ENCODE data around the gene RAD51B.

DNA sequence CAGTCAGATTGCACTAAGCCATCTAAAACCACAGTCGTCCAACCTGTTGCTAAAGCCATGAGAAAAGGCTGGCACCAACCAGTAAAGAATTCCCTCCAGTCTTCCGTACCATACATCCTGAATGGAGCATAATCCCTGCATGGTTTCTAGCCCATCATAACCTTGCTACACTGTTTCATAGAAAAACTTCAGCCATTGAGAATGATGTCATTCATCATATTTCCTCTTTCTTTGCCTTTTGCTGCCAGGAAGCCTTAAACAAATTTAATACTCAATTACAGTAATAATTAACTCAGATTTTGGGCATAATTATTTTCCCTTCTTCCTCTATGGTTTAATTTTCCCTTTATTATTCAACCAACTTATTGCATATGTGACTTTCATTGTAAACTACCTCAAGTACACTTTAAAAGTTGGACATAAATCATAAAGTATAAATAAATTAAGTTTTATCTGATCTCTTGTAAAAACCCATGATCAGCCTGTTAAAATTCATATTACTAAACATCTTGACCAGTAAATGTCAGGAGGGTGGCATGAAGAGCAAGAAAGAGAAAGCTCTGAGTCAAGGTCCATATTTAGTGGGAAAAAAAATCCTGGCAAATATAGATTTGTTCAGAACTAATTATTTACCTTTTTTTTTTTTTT lies 708.6 kb downstream of the RAD51B start:
- TF ChIP-seq, protein P1, sequence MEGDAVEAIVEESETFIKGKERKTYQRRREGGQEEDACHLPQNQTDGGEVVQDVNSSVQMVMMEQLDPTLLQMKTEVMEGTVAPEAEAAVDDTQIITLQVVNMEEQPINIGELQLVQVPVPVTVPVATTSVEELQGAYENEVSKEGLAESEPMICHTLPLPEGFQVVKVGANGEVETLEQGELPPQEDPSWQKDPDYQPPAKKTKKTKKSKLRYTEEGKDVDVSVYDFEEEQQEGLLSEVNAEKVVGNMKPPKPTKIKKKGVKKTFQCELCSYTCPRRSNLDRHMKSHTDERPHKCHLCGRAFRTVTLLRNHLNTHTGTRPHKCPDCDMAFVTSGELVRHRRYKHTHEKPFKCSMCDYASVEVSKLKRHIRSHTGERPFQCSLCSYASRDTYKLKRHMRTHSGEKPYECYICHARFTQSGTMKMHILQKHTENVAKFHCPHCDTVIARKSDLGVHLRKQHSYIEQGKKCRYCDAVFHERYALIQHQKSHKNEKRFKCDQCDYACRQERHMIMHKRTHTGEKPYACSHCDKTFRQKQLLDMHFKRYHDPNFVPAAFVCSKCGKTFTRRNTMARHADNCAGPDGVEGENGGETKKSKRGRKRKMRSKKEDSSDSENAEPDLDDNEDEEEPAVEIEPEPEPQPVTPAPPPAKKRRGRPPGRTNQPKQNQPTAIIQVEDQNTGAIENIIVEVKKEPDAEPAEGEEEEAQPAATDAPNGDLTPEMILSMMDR (conservative IDR thresholded peaks at IDR 0.05): no peak
- TF ChIP-seq EZH2 (IDR thresholded peaks at IDR 0.05; ENCODE audit: low read depth): no peak
